ENCODE results near the gene SNPH.

SNPH gene

GRCh38 chr20:1312904-1313235 is 46.8 kb downstream of the SNPH start:
- Histone ChIP-seq H3K4me3 (ENCODE audit: low read length) (peak overlapping the region; percentile 67; the same call in 1 of the 2 replicates), H3K36me3 (ENCODE audit: insufficient read depth, low read depth, low read length) (no peaks in the 10 kb centered on the region), H3K27ac (ENCODE audit: low read length) (no peak overlapping the region), H3K9me3 (ENCODE audit: insufficient read depth, low read depth, low read length) (no peaks in the 10 kb centered on the region), H3K9ac (ENCODE audit: low read depth, low read length) (peak overlapping the region; percentile 46; the same call in 1 of the 2 replicates), H3K4me1 (ENCODE audit: insufficient read depth, low read length) (peaks cover 4% of the 10 kb centered on the region; the same call in 1 of the 2 replicates), H3K27me3 (ENCODE audit: insufficient read depth, low read length) (peaks cover 14% of the 10 kb centered on the region)

- H3K9me3 ChIP-seq (ENCODE audit: insufficient read depth, low read depth, low read length): no peaks in the 10 kb centered on the region
- H3K4me3 ChIP-seq (ENCODE audit: low read length): peak overlapping the region; percentile 67; the same call in 1 of the 2 replicates
- peak overlapping the region; percentile 46; the same call in 1 of the 2 replicates for H3K9ac ChIP-seq (ENCODE audit: low read depth, low read length)
- H3K4me1 ChIP-seq (ENCODE audit: insufficient read depth, low read length): peaks cover 4% of the 10 kb centered on the region; the same call in 1 of the 2 replicates
- H3K36me3 ChIP-seq (ENCODE audit: insufficient read depth, low read depth, low read length): no peaks in the 10 kb centered on the region
- H3K27me3 ChIP-seq (ENCODE audit: insufficient read depth, low read length): peaks cover 20% of the 10 kb centered on the region
- H3K27ac ChIP-seq (ENCODE audit: low read length): no peak overlapping the region
Measured at GRCh38 chr20:1313236-1313964, 47.3 kb downstream of the SNPH start.

- H3K9ac ChIP-seq (ENCODE audit: low read depth, low read length): no peak overlapping the region
- H3K27me3 ChIP-seq (ENCODE audit: insufficient read depth, low read length): peaks cover 21% of the 10 kb centered on the region
- H3K4me1 ChIP-seq (ENCODE audit: insufficient read depth, low read length): no peaks in the 10 kb centered on the region
- no peaks in the 10 kb centered on the region for H3K36me3 ChIP-seq (ENCODE audit: insufficient read depth, low read depth, low read length)
- H3K9me3 ChIP-seq (ENCODE audit: insufficient read depth, low read depth, low read length): no peaks in the 10 kb centered on the region
- H3K4me3 ChIP-seq (ENCODE audit: low read length): no peak overlapping the region
- H3K27ac ChIP-seq (ENCODE audit: low read length): no peak overlapping the region
Measured at GRCh38 chr20:1315804-1316203, 49.7 kb downstream of the SNPH start.

- Histone ChIP-seq H3K4me3 (ENCODE audit: low read length) (no peak overlapping the region), H3K9me3 (ENCODE audit: insufficient read depth, low read depth, low read length) (no peaks in the 10 kb centered on the region), H3K9ac (ENCODE audit: low read depth, low read length) (no peak overlapping the region), H3K27me3 (ENCODE audit: insufficient read depth, low read length) (peaks cover 14% of the 10 kb centered on the region), H3K27ac (ENCODE audit: low read length) (no peak overlapping the region), H3K4me1 (ENCODE audit: insufficient read depth, low read length) (no peaks in the 10 kb centered on the region), H3K36me3 (ENCODE audit: insufficient read depth, low read depth, low read length) (no peaks in the 10 kb centered on the region)
Measured at GRCh38 chr20:1317545-1318255, 51.6 kb downstream of the SNPH start.

- Histone ChIP-seq H3K27me3 (ENCODE audit: insufficient read depth, low read length) (peaks cover 7% of the 10 kb centered on the region), H3K27ac (ENCODE audit: low read length) (no peak overlapping the region), H3K4me1 (ENCODE audit: insufficient read depth, low read length) (no peaks in the 10 kb centered on the region), H3K36me3 (ENCODE audit: insufficient read depth, low read depth, low read length) (no peaks in the 10 kb centered on the region), H3K9ac (ENCODE audit: low read depth, low read length) (no peak overlapping the region), H3K4me3 (ENCODE audit: low read length) (no peak overlapping the region), H3K9me3 (ENCODE audit: insufficient read depth, low read depth, low read length) (no peaks in the 10 kb centered on the region)
Measured at GRCh38 chr20:1319051-1319450, 53.0 kb downstream of the SNPH start.

- H3K4me1 ChIP-seq (ENCODE audit: insufficient read depth, low read length): no peaks in the 10 kb centered on the region
- H3K27me3 ChIP-seq (ENCODE audit: insufficient read depth, low read length): peaks cover 7% of the 10 kb centered on the region
Measured at GRCh38 chr20:1319462-1319861, 53.4 kb downstream of the SNPH start.

GRCh38 chr20:1320016-1320415 is 53.9 kb downstream of the SNPH start:
- Histone ChIP-seq H3K36me3 (ENCODE audit: insufficient read depth, low read depth, low read length) (no peaks in the 10 kb centered on the region), H3K4me3 (ENCODE audit: low read length) (no peak overlapping the region), H3K27ac (ENCODE audit: low read length) (no peak overlapping the region), H3K27me3 (ENCODE audit: insufficient read depth, low read length) (peaks cover 7% of the 10 kb centered on the region), H3K9me3 (ENCODE audit: insufficient read depth, low read depth, low read length) (no peaks in the 10 kb centered on the region), H3K9ac (ENCODE audit: low read depth, low read length) (no peak overlapping the region), H3K4me1 (ENCODE audit: insufficient read depth, low read length) (no peaks in the 10 kb centered on the region)

More at GRCh38 chr20:1319462-1319861, 53.4 kb downstream of the SNPH start:
- H3K9me3 ChIP-seq (ENCODE audit: insufficient read depth, low read depth, low read length): no peaks in the 10 kb centered on the region
- H3K27ac ChIP-seq (ENCODE audit: low read length): no peak overlapping the region
- no peaks in the 10 kb centered on the region for H3K36me3 ChIP-seq (ENCODE audit: insufficient read depth, low read depth, low read length)
- H3K4me3 ChIP-seq (ENCODE audit: low read length): no peak overlapping the region
- no peak overlapping the region for H3K9ac ChIP-seq (ENCODE audit: low read depth, low read length)

GRCh38 chr20:1320902-1321653 is 55.0 kb downstream of the SNPH start:
- Histone ChIP-seq H3K9me3 (ENCODE audit: insufficient read depth, low read depth, low read length) (no peaks in the 10 kb centered on the region), H3K4me3 (ENCODE audit: low read length) (no peak overlapping the region), H3K36me3 (ENCODE audit: insufficient read depth, low read depth, low read length) (no peaks in the 10 kb centered on the region), H3K9ac (ENCODE audit: low read depth, low read length) (no peak overlapping the region), H3K27me3 (ENCODE audit: insufficient read depth, low read length) (peaks cover 7% of the 10 kb centered on the region), H3K4me1 (ENCODE audit: insufficient read depth, low read length) (no peaks in the 10 kb centered on the region), H3K27ac (ENCODE audit: low read length) (no peak overlapping the region)

- Histone ChIP-seq H3K27ac (ENCODE audit: low read length) (no peak overlapping the region), H3K9ac (ENCODE audit: low read depth, low read length) (no peak overlapping the region), H3K27me3 (ENCODE audit: insufficient read depth, low read length) (peaks cover 7% of the 10 kb centered on the region)
Measured at GRCh38 chr20:1321654-1321939, 55.5 kb downstream of the SNPH start.

GRCh38 chr20:1322511-1323245 is 56.6 kb downstream of the SNPH start:
- no peak overlapping the region for H3K9ac ChIP-seq (ENCODE audit: low read depth, low read length)
- no peaks in the 10 kb centered on the region for H3K36me3 ChIP-seq (ENCODE audit: insufficient read depth, low read depth, low read length)
- H3K4me3 ChIP-seq (ENCODE audit: low read length): no peak overlapping the region
- H3K27me3 ChIP-seq (ENCODE audit: insufficient read depth, low read length): peaks cover 7% of the 10 kb centered on the region
- H3K9me3 ChIP-seq (ENCODE audit: insufficient read depth, low read depth, low read length): no peaks in the 10 kb centered on the region
- H3K27ac ChIP-seq (ENCODE audit: low read length): no peak overlapping the region
- peaks cover 8% of the 10 kb centered on the region; the same call in 1 of the 2 replicates for H3K4me1 ChIP-seq (ENCODE audit: insufficient read depth, low read length)

More at GRCh38 chr20:1321654-1321939, 55.5 kb downstream of the SNPH start:
- H3K9me3 ChIP-seq (ENCODE audit: insufficient read depth, low read depth, low read length): no peaks in the 10 kb centered on the region
- H3K4me1 ChIP-seq (ENCODE audit: insufficient read depth, low read length): peaks cover 5% of the 10 kb centered on the region; the same call in 1 of the 2 replicates
- H3K4me3 ChIP-seq (ENCODE audit: low read length): no peak overlapping the region
- H3K36me3 ChIP-seq (ENCODE audit: insufficient read depth, low read depth, low read length): no peaks in the 10 kb centered on the region

- no peaks in the 10 kb centered on the region for H3K36me3 ChIP-seq (ENCODE audit: insufficient read depth, low read depth, low read length)
- H3K4me3 ChIP-seq (ENCODE audit: low read length): no peak overlapping the region
- no peaks in the 10 kb centered on the region for H3K9me3 ChIP-seq (ENCODE audit: insufficient read depth, low read depth, low read length)
- no peak overlapping the region for H3K9ac ChIP-seq (ENCODE audit: low read depth, low read length)
- peaks cover 2% of the 10 kb centered on the region; the same call in 1 of the 2 replicates for H3K27me3 ChIP-seq (ENCODE audit: insufficient read depth, low read length)
- peaks cover 8% of the 10 kb centered on the region; the same call in 1 of the 2 replicates for H3K4me1 ChIP-seq (ENCODE audit: insufficient read depth, low read length)
- H3K27ac ChIP-seq (ENCODE audit: low read length): no peak overlapping the region
Measured at GRCh38 chr20:1323256-1323655, 57.2 kb downstream of the SNPH start.

All from iPS-20b (cell line).